MM.1S (cell line): ENCODE data around the gene KRT80.

Experiments used
- CTCF ChIP-seq: fragments of 300-600 bp; sonication (generic); IDR thresholded peaks from 2 replicates; pipeline ENCODE4 v1.5.1; 2016; ENCODE audit warnings: antibody characterized with exemption, low read length, mixed read lengths
- EZH2 ChIP-seq: fragments of 300-600 bp; sonication (generic); optimal IDR thresholded peaks from 2 replicates; pipeline ENCODE3; 2017; ENCODE audit warnings: low read depth, mild to moderate bottlenecking, antibody characterized with exemption, low read length, mixed read lengths
- EZH2phosphoT487 ChIP-seq: fragments of 300-600 bp; sonication (generic); IDR thresholded peaks from 2 replicates; pipeline ENCODE4 v1.6.1; 2018; ENCODE audit warnings: antibody characterized with exemption, low read length

- TF ChIP-seq EZH2 (no peak), CTCF (no peak), EZH2phosphoT487 (no peak)
Measured at GRCh38 chr12:52190860-52191729, 719 bp downstream of the KRT80 start.
